GM12878 (cell line): Measurements from ENCODE around the gene ARL14EPL.

Experiments used
- CBFB ChIP-seq: IDR thresholded peaks from 2 replicates; pipeline ENCODE4 v1.6.1; 2016; ENCODE audit warnings: antibody characterized with exemption, low read depth
- RAD21 ChIP-seq: IDR thresholded peaks from 2 replicates; pipeline ENCODE4 v1.6.1; 2011; ENCODE audit warnings: mild to moderate bottlenecking, low read depth, low read length, moderate library complexity; ENCODE audit not compliant: insufficient read depth
- TAF1 ChIP-seq: IDR thresholded peaks from 2 replicates; pipeline ENCODE4 v1.6.1; 2011; ENCODE audit warnings: mild to moderate bottlenecking, low read depth, low read length, borderline replicate concordance
- YY1 ChIP-seq: IDR thresholded peaks from 2 replicates; pipeline ENCODE4 v1.6.1; 2011; ENCODE audit warnings: low read depth, mild to moderate bottlenecking, low read length
- ZNF274 ChIP-seq: IDR thresholded peaks from one replicate; pipeline ENCODE4 v1.8.0; 2011; ENCODE audit not compliant: insufficient read length, insufficient read depth
- TF ChIP-seq, protein P1 (sequence below), 3 experiments: IDR thresholded peaks in 2 of 3; conservative IDR thresholded peaks in 1 of 3; 2 replicates each; pipeline ENCODE4 v1.5.1; 2011; ENCODE audit warnings: low read depth in 3 of 3, low read length in 3 of 3, mild to moderate bottlenecking in 3 of 3, control low read depth in 2 of 3, moderate library complexity in 2 of 3, inconsistent platforms in 1 of 3, mixed read lengths in 1 of 3; ENCODE audit not compliant: control insufficient read depth in 2 of 3, insufficient read depth in 1 of 3; ENCODE audit errors: extremely low read depth in 1 of 3

DNA sequence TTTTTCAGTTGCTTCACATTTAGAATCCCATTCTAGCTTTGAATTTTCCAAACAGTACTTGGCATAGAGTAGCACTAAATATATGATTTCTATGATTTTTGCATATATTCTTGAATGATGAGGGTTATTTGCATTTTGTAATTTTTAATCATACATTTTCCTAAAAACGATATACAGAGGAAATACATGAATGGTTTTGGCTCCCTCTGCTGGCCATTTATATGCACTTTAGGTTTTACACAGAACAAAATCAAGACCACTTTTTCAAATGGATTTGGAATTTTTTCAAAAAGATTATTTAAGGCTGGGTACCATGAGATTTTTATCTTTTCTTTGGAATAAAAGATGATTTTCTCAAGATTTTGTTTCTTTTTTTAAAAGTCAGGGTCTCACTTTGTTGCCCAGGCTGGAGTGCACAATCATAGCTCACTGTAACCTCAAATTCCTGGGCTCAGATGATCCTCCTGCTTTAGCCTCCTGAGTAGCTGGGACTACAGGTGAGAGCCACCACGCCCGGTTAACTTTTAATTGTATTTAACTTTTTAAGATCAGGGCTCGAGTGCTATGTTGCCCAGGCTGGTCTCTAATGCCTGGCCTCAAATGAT lies 35.9 kb downstream of the ARL14EPL start:
- TF ChIP-seq ZNF274 (no peak), CBFB (no peak), TAF1 (no peak), YY1 (no peak), RAD21 (peak; percentile 84)
- TF ChIP-seq, protein P1, sequence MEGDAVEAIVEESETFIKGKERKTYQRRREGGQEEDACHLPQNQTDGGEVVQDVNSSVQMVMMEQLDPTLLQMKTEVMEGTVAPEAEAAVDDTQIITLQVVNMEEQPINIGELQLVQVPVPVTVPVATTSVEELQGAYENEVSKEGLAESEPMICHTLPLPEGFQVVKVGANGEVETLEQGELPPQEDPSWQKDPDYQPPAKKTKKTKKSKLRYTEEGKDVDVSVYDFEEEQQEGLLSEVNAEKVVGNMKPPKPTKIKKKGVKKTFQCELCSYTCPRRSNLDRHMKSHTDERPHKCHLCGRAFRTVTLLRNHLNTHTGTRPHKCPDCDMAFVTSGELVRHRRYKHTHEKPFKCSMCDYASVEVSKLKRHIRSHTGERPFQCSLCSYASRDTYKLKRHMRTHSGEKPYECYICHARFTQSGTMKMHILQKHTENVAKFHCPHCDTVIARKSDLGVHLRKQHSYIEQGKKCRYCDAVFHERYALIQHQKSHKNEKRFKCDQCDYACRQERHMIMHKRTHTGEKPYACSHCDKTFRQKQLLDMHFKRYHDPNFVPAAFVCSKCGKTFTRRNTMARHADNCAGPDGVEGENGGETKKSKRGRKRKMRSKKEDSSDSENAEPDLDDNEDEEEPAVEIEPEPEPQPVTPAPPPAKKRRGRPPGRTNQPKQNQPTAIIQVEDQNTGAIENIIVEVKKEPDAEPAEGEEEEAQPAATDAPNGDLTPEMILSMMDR (IDR thresholded peaks at IDR 0.05 in 2 of 3, conservative IDR thresholded peaks at IDR 0.05 in 1 of 3; ENCODE audit: control insufficient read depth in 2 of 3, extremely low read depth in 1 of 3, insufficient read depth in 1 of 3, low read depth in 3 of 3, low read length in 3 of 3) = peak; percentile 42 to 68 (median 67); a peak in 5 of 6 replicates
